ENCODE data around the gene ABLIM2.

Gene ABLIM2

GRCh38 chr4:8070736-8071718, 87.6 kb downstream of the ABLIM2 start:
- DNase-seq (ENCODE audit: low read depth, low spot score): no peak

DNA sequence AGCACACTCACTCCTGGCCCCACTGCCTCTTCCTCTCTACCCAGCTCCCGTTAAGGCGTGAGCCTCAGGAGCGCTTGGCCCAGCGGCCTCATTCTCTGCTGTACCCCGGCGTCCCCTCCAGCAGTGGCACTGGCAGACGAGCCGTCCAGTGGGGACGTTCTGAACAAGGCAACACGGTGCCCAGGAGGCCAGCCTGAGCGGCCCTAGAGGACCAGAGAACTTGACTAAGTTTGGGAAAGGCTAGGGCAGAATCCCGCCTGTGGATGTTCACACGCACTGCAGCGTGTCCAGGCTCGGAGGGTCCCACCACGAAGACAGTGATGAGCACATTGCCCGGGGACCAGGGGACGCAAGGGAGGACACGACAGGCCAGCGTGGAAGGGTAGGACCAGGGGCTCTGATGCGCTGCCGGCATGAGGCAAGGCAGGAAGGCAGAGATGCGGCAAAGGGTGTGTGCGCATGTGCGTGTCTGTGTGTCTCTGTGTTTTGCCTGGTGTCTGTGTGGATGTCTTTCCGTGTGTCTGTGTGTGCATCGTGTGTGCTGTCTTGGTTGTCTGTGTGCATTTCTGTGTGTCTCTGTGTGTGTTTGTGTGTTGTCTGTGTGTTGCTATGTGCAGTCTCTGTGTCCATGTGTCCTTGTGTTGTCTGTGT, 89.4 kb downstream of the ABLIM2 start:
- DNase-seq (ENCODE audit: low read depth, low spot score): no peak

- DNase-seq (ENCODE audit: low read depth, low spot score): no peak
Measured at GRCh38 chr4:8067945-8068896, 90.4 kb downstream of the ABLIM2 start.

DNA sequence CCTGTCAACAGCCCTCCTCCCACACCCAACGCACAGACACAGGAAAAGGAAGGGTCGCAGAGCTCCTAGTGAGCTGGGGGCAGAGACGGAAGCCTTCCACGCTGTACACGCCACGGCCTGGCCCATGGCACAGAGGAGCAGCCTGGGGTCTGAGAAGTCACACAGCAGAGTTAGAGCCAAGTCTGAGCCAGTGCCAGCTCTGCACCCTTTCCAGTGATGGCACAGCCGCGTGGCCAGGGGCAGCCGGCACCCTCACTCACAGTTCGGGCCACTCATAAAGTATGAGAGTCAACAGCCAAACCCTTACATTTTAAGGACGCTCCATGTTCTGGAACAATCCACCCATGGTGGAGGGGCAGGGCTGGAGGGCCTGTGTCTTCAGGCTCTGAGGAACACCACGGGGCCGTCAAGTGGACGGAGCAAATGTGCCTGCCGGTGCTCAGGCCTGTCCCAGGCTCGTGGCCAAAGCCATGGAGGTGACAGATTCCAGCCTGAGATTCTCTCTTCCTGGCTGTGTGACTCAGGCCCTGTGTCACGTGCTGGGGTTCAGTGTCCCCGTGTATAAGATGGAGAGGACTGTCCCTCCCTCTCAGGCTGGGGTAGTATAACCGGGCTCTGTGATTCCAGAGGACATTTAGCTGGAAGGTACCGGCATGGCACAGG, 91.2 kb downstream of the ABLIM2 start:
- DNase-seq (ENCODE audit: low read depth, low spot score): no peak

DNA sequence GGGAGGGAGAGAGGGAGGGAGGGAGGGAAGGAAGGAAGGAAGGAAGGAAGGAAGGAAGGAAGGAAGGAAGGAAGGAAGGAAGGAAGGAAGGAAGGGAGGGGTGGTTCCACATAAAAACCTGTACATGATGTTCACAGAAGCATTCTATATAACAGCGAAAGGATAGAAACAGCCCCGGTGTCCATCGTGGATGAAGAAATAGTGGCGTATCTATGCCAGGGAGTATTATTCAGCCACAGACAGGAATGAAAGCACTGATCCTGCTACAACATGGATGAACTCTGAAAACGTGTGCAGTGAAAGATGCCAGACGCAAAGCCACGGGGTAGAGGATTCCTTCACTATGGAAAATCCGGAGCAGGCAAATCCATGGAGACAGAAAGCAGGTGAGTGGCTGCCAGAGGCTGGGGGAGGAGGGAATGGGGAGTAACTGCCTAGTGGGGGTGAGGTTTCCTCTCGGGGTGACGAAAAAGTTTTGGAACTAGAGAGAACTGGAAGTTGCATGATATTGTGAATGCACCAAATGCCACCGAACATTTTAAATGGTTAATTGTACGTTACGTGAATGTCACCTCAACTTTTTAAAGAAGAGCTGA, 92.2 kb downstream of the ABLIM2 start:
- DNase-seq (ENCODE audit: low read depth, low spot score): no peak

DNA sequence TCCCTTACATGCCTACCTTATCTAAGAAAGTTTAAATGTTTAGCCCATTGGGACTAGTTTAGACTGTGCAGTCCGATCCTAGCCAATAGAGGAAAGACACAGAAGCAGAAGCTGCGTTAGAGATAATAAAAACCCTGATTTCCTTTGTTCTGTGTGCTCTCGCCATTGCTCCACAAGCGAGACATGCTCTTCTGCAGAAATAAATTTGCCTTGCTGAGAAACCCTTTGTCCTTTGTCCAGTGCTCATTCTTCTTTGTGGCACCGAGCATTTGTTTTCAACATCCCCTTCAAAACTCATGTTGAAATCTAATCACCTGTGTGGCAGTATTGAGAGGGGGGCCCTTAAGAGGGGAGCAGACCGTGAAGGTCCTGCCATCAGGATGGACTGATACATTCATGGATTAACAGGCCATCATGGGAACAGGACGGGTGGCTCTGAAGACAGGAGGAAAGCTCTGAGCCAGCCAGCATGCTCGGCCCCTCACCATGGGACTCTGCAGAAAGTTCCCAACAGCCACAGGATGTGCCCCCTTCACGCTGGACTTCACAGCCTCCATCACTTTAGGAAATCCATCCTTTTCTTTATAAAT, 94.5 kb downstream of the ABLIM2 start:
- DNase-seq (ENCODE audit: low read depth, low spot score): no peak

- no peak for DNase-seq (ENCODE audit: low read depth, low spot score)
Measured at GRCh38 chr4:8061573-8061972, 97.0 kb downstream of the ABLIM2 start.

DNA sequence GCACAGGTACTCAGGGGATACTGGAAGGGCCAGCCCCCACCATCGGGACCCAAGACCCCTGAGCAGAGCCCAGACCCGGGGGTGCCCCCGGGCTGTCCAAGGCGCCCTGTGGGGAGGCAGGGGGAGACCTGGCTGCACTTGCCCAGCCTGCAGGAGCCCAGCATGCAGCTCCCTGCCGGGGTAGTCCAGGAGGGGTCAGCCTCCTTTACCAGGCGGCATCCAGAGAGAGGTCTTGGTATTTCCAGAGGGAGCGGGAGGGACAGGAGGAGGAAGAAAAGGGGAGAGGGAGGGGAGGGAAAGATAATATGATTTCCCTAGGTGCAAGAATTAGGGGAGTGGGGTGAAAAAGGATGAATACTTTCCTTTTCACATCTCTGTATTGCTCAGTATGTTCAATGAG, 97.5 kb downstream of the ABLIM2 start:
- DNase-seq (ENCODE audit: low read depth, low spot score): no peak

- no peak for DNase-seq (ENCODE audit: low read depth, low spot score)
Measured at GRCh38 chr4:8060632-8061031, 98.0 kb downstream of the ABLIM2 start.

- DNase-seq (ENCODE audit: low read depth, low spot score): no peak
Measured at GRCh38 chr4:8058031-8058479, 100.6 kb downstream of the ABLIM2 start.

GRCh38 chr4:8055206-8055605, 103.4 kb downstream of the ABLIM2 start:
- no peak for DNase-seq (ENCODE audit: low read depth, low spot score)

DNA sequence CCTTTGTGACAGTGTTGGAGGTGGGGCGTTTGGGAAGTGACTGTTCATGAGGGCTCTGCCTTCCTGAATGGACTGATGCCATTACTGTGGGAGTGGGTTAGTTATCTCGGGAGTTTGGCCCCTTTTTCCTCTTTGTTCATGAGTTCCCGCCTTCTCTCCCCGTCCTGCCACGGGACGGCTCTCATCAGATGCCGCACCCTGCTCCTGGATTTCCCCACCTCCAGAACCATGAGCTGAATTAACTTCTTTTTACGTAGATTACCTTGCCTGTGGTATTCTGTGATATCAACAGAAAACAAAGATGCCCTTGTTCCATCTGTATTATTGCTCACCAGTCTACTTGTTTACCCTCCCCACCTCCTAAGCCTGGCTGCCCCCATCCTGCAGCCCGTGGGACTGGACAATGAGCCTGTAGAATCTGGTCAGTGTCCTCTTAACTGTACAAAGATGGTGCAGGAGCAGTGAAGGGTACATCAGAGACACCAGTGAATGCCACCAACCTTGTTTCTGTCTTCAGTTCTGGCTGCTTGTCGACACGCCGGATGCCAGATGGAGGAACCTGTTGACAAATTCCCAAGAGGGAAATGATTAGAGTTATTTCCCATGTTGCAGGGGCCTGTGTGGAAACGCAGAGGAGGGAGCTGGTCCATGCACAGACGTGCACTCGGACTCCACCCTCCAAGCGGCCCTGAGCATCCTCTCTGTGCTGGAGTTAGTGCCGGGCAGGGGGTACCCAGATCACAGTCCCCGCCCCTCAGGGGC, 104.7 kb downstream of the ABLIM2 start:
- no peak for DNase-seq (ENCODE audit: low read depth, low spot score)

DNA sequence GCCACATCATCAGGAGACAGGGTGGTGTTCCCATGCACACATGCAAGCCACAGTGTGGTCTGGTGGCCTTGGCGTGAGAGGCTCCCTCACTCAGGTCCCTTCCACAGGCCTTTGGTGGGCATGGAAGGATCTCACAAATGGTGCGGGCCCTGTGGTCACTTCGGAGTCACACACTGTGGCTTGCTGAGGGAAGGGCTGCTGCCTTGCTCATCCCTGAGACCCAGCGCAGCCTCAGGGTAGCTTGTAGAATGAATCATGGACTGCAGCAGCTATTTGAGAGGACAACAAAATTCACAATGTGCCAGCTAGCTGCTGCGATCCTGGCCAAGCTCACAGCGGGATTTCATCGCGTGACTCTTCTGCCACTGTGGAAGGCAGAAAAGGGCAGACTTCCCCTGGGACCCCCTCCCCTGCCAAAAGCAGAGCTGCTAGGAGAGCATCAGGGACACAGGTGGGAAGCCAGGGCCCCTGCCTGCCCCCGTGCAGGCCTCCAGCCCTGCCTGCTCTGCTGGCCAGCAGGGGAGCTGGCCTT, 106.4 kb downstream of the ABLIM2 start:
- DNase-seq (ENCODE audit: low read depth, low spot score): no peak

GRCh38 chr4:8051644-8052043, 107.0 kb downstream of the ABLIM2 start:
- no peak for DNase-seq (ENCODE audit: low read depth, low spot score)

GRCh38 chr4:8050555-8051206, 107.9 kb downstream of the ABLIM2 start:
- peak; percentile 74 for DNase-seq (ENCODE audit: low read depth, low spot score)

DNA sequence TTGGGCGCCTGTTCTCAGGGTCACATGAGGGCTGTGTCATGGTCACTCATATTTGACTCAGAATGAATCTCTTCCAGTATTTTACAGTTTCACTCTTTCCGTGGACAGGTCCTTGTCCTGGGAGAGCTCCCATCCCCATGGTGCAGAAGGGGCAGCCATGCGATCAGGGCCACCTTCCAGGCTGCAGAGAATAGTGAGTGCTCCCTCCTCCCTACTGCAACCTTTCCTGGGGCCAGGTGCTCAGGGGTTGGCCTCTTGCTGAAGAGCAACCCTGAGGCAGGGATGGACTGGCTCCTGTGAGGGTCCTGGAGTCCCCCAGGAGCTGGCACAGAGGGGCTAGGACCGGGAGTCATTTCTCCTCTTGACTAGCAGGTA, 108.4 kb downstream of the ABLIM2 start:
- DNase-seq (ENCODE audit: low read depth, low spot score): no peak

DNA sequence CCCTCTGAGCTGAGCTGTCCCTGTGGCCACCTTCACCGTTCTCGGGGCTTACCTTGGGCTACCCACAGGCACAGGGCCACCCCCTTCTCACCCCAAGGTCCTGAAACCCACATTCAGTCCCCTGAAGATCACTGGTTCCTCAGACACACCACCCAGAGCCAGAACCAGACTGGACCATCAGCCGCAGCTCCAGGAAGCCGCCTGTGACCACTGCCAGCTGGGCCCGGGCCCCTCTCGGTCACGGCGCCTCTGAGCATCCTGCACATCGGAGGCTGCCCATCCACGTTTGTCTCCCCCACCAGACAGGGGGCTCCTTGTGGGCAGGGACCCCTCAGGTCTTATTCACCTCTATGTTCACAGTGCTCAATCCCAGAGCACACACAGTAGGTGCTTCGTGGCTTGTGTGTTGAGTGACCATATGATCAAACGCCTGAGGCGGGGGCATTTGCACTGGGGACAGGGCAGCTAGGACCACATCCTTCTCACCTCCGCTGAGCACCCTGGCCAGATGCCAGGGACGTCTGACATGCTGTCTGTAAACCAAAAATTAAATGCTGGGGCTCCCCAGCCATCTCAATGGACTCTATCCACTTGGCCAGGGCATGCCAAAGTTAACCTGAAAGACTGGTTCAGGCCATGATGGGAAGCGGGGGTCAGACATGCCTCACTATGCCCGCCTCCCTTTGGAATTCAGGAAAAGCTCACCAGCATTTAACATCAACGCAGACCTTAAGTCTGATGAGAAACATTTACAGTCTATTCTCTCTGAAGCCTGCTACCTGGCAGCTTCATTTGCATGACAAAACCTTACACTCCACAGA, 109.5 kb downstream of the ABLIM2 start:
- peak; percentile 80 for DNase-seq (ENCODE audit: low read depth, low spot score)
